ENCODE results near the gene MCTS1. TPM values are rescaled to one million over a fixed set of nuclear protein-coding genes. Genes with fewer than 3 reads are reported as not detected.

Gene MCTS1
- total RNA-seq, 1 donor, result 14.6 TPM

Other genes with a start within 250 kb of the MCTS1 start
- not detected for gene ATP1B4, start 242.0 kb upstream of the MCTS1 start, total RNA-seq
- gene LAMP2, start 134.8 kb upstream of the MCTS1 start, total RNA-seq, result 73.4 TPM
- gene CUL4B, start 43.1 kb upstream of the MCTS1 start, total RNA-seq, result 26.2 TPM
- gene C1GALT1C1, start 26.0 kb downstream of the MCTS1 start, total RNA-seq, result 8.4 TPM